ENCODE results near the gene TNPO1.
A peak's percentile ranks its signal among the peaks of the same experiment; 100 is the strongest.
"Not testable (repeated sequence)": the region's sequence is repeated elsewhere in the genome, so short reads cannot be mapped to it uniquely, and the experiment has no call there.

Gene TNPO1

GRCh38 chr5:72816284-72817075 is at the start of gene TNPO1:
Gene TNPO1 (plus strand): TSS chr5:72816661. CDS start chr5:72816738, 77 bp downstream.
- TF ChIP-seq JUND (IDR thresholded peaks at IDR 0.05; ENCODE audit: low read depth), result no peak
- in situ Hi-C loops (cut with HindIII; ENCODE audit: low pct_unique_long_range_greater_than_20kb, low sequenced_read_pairs), result no loop called here
- DNase-seq (ENCODE audit: low read depth in 1 of 2, low spot score in 1 of 2), result peak; percentile 84 to 95

DNA sequence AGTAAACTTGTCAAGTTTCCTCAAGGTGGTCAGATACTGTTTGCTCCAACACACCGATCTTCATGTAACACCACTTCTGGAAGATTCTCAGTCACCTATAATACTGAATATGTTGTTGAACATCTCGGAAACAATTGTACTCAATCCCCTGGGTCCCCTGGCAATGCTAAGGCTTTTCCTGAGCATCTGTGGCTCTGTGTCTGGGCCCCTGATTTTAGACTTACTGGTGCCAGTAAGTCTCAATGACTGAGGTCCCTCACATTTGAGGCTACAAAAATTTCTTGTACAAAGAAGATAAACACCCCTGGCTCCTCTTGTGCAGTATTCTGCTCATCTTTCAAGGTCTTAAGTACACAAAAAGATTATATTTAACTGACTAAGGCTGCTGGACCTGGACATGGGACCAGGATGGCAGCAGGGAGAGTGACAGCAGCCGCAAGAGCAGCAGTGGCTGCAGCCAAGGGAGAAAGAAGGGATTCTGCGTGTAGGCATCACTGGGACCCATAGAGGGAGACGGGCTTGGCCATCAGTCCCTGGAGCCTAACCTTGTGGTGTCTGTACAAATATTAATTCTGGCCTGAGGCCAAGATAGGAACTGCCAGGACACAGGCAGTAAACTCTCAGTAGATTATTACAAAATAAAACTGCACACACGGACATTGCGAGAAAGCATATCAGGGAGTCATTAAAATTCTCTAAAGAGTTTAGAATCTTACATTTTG is 49.0 kb upstream of the TNPO1 start:
- in situ Hi-C loops (cut with HindIII; ENCODE audit: low pct_unique_long_range_greater_than_20kb, low sequenced_read_pairs), result no loop called here
- no peak for TF ChIP-seq JUND (IDR thresholded peaks at IDR 0.05; ENCODE audit: low read depth)
- peak in 1 of 2 experiments; percentile 73 for DNase-seq (ENCODE audit: low read depth in 1 of 2, low spot score in 1 of 2)

DNA sequence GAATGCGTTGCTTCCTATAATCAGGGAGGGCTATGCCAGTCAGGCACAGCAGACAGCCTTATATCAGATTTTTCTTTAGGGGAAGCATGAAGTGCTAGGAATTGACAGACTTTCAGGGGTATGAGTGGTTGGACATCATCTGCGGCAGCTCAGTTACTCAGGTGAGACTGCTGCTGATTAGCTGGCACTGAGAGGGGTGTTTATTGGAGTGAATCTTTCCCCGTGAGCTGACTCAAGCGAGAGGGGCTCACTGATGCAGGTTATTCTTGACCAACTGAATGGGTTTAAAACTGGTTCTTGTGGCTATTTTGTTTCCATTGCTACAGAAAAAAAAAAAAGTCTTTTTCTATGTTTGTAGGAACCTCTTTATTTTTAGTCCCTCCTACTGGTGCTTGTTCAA is 46.2 kb upstream of the TNPO1 start:
- TF ChIP-seq JUND (IDR thresholded peaks at IDR 0.05; ENCODE audit: low read depth), result no peak
- DNase-seq (ENCODE audit: low read depth in 1 of 2, low spot score in 1 of 2), result no peak
- in situ Hi-C loops (cut with HindIII; ENCODE audit: low pct_unique_long_range_greater_than_20kb, low sequenced_read_pairs), result no loop called here

DNA sequence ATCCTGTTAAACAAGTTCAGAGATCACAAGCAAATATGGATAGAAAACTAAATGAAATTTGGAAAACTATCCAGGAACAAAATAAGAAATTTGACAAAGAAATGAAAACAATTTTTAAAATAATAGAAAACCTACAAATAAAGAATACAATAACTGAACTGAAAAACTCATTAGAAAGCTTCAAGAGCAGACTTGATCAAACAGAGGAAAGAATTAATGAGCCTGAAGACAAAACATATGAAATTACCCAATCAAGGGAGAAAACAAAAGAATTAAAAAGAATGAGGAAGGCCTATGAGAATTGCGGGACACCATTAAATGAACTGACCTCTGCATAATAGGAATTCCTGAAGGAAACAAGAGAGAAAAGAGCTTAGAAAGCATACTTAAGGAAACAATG is 39.8 kb upstream of the TNPO1 start:
- no peak for TF ChIP-seq JUND (IDR thresholded peaks at IDR 0.05; ENCODE audit: low read depth)
- in situ Hi-C loops (cut with HindIII; ENCODE audit: low pct_unique_long_range_greater_than_20kb, low sequenced_read_pairs), result no loop called here
- no peak for DNase-seq (ENCODE audit: low read depth in 1 of 2, low spot score in 1 of 2)

DNA sequence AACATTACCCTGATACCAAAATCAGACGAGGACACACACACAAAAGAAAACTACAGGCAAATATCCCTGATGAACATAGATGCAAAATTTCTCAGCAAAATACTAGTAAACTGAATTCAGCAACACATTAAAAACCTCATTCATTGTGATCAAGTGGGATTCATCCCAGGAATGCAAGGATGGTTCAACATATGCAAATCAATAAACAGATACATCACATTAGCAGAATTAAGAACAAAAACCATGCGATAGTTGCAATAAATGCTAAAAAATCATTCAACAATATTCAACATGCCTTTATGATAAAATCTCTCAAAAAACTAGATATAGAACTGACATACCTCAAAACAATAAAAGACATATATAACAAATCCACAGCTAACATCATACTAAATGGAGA is 36.9 kb upstream of the TNPO1 start:
- in situ Hi-C loops (cut with HindIII; ENCODE audit: low pct_unique_long_range_greater_than_20kb, low sequenced_read_pairs), result no loop called here
- no peak for TF ChIP-seq JUND (IDR thresholded peaks at IDR 0.05; ENCODE audit: low read depth)
- DNase-seq (ENCODE audit: low read depth in 1 of 2, low spot score in 1 of 2), result no peak

- in situ Hi-C loops (cut with HindIII; ENCODE audit: low pct_unique_long_range_greater_than_20kb, low sequenced_read_pairs), result no loop called here
- no peak for DNase-seq (ENCODE audit: low read depth in 1 of 2, low spot score in 1 of 2)
- TF ChIP-seq JUND (IDR thresholded peaks at IDR 0.05; ENCODE audit: low read depth), result no peak
Observed at GRCh38 chr5:72783354-72783753, 33.1 kb upstream of the TNPO1 start.

- no peak for TF ChIP-seq JUND (IDR thresholded peaks at IDR 0.05; ENCODE audit: low read depth)
- DNase-seq (ENCODE audit: low read depth in 1 of 2, low spot score in 1 of 2), result no peak
- in situ Hi-C loops (cut with HindIII; ENCODE audit: low pct_unique_long_range_greater_than_20kb, low sequenced_read_pairs), result no loop called here
Observed at GRCh38 chr5:72784129-72784528, 32.3 kb upstream of the TNPO1 start.

GRCh38 chr5:72785801-72786200 is 30.7 kb upstream of the TNPO1 start:
- TF ChIP-seq JUND (IDR thresholded peaks at IDR 0.05; ENCODE audit: low read depth), result no peak

GRCh38 chr5:72786676-72787075 is 29.8 kb upstream of the TNPO1 start:
- in situ Hi-C loops (cut with HindIII; ENCODE audit: low pct_unique_long_range_greater_than_20kb, low sequenced_read_pairs), result no loop called here
- no peak for TF ChIP-seq JUND (IDR thresholded peaks at IDR 0.05; ENCODE audit: low read depth)
- no peak for DNase-seq (ENCODE audit: low read depth in 1 of 2, low spot score in 1 of 2)

More at GRCh38 chr5:72785801-72786200, 30.7 kb upstream of the TNPO1 start:
- in situ Hi-C loops (cut with HindIII; ENCODE audit: low pct_unique_long_range_greater_than_20kb, low sequenced_read_pairs), result no loop called here
- no peak for DNase-seq (ENCODE audit: low read depth in 1 of 2, low spot score in 1 of 2)

DNA sequence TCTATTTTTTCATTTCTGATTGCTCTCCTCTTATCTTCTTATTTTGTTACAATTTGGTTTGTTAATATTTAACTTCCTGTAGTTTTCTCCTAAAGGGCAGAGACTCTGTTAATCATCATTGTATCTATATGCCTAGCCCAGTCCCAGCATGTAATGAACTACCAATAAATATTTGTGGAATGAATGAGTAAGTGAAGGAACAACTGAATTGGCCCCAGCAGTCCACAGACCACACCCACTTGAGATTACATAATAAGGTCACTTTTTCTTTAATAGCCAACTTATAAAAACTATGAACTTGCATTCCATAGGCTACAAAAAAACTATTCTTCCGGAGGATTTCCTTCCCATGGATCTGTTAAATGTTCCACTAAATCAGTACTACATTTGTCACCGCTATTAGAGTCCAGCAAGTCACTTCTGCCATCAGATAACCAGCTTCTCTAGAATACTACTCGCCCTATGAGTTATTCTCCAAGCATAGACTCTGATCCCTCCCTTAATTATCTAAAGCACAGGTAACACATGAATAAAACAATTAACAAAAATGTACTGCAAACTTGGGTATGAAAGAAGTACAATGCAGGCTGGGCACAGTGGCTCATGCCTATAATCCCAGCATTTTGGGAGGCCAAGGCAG is 27.5 kb upstream of the TNPO1 start:
- TF ChIP-seq JUND (IDR thresholded peaks at IDR 0.05; ENCODE audit: low read depth), result no peak
- DNase-seq (ENCODE audit: low read depth in 1 of 2, low spot score in 1 of 2), result no peak
- in situ Hi-C loops (cut with HindIII; ENCODE audit: low pct_unique_long_range_greater_than_20kb, low sequenced_read_pairs), result no loop called here

DNA sequence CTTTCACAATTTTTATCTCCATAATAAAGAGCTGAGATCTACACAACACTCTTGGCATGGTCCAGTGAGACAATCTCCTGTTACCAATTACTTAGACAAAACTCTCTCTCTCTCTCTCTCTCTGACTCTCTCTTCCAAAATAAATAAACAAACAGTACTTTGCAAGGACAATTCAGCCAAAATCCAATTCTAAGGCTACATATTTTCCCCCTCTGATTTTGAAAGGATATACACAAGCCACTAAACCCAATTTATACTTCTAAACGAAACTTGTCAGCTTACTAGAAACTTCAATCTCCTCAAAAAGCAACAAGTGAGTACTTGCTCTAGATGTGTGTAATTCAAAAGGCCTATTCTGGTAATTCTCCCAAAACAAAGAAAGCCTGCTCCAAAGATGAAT is 26.3 kb upstream of the TNPO1 start:
- in situ Hi-C loops (cut with HindIII; ENCODE audit: low pct_unique_long_range_greater_than_20kb, low sequenced_read_pairs), result no loop called here
- no peak for TF ChIP-seq JUND (IDR thresholded peaks at IDR 0.05; ENCODE audit: low read depth)
- DNase-seq (ENCODE audit: low read depth in 1 of 2, low spot score in 1 of 2), result no peak

GRCh38 chr5:72792662-72793061 is 23.8 kb upstream of the TNPO1 start:
- in situ Hi-C loops (cut with HindIII; ENCODE audit: low pct_unique_long_range_greater_than_20kb, low sequenced_read_pairs); DNase-seq (ENCODE audit: low read depth in 1 of 2, low spot score in 1 of 2): not testable (repeated sequence)

DNA sequence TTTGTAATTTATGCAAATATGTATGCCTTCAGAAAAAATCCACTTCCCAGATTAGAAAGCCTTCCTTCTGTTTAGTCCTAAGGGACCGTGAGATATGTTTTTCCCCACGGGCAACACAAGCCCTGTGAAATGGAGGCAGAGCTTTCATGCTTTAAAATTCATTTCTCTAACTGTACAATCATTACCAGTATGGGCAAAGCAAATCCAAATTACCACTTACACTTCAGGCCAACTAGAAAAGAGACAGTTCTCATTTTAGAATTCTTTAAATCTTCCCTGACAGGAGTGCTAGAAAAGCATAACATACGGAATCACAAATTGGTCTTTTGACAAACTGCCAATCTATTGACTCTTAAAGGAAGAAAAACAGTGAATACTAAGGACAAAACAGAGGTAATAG is 20.5 kb upstream of the TNPO1 start:
- in situ Hi-C loops (cut with HindIII; ENCODE audit: low pct_unique_long_range_greater_than_20kb, low sequenced_read_pairs), result no loop called here
- DNase-seq (ENCODE audit: low read depth in 1 of 2, low spot score in 1 of 2), result no peak
- no peak for TF ChIP-seq JUND (IDR thresholded peaks at IDR 0.05; ENCODE audit: low read depth)
